SU-DHL-6 (cell line): Measurements from ENCODE around the gene RANBP1.

ENCODE experiments used
- CTCF ChIP-seq: fragments of 200-600 bp; sonication (generic); IDR thresholded peaks from one replicate; pipeline ENCODE4 v1.5.1; 2017; ENCODE audit warnings: antibody characterized with exemption, mild to moderate bottlenecking, low read length, moderate library complexity; ENCODE audit not compliant: insufficient read depth, poor library complexity, severe bottlenecking
- EZH2phosphoT487 ChIP-seq: fragments of 200-600 bp; sonication (generic), shearing (Covaris generic); conservative IDR thresholded peaks from 2 replicates; pipeline ENCODE4 v1.6.1; 2018; ENCODE audit warnings: mild to moderate bottlenecking, antibody characterized with exemption, low read length, moderate library complexity, mixed read lengths

GRCh38 chr22:20085651-20086050 is 30.3 kb upstream of the RANBP1 start:
- TF ChIP-seq CTCF (no peak), EZH2phosphoT487 (no peak)
